GM23338 (cell line): Measurements from ENCODE around the gene RETSAT. TPM values are rescaled to one million over a fixed set of nuclear protein-coding genes. Genes with fewer than 3 reads are reported as not detected.
A peak's percentile ranks its signal among the peaks of the same experiment; 100 is the strongest.

ENCODE experiments used
- ATAC-seq: fragments of 200-7000 bp; cut with Tn5 transposase; 3 replicates; pipeline ENCODE4 v1.9.1; 2020
- DNase-seq: peaks from one replicate; pipeline ENCODE4 v3.0.0-alpha.2; 2015; ENCODE audit warnings: low spot score
- H2AFZ ChIP-seq: fragments of 200-600 bp; sonication (generic); 2 replicates; pipeline ENCODE4 v1.8.0; 2016; ENCODE audit warnings: antibody characterized with exemption, mild to moderate bottlenecking, moderate library complexity
- H3F3A ChIP-seq: fragments of 200-600 bp; sonication (generic); replicated peaks from 2 replicates; pipeline ENCODE4 v1.8.0; 2017; ENCODE audit warnings: antibody characterized with exemption, mixed run types, low read depth
- H3K27ac ChIP-seq: fragments of 200-600 bp; sonication (generic); 2 replicates; pipeline ENCODE4 v1.6.1; 2016; ENCODE audit warnings: low read depth
- H3K27me3 ChIP-seq: fragments of 200-600 bp; sonication (generic); 2 replicates; pipeline ENCODE4 v1.8.0; 2016; ENCODE audit warnings: mild to moderate bottlenecking, mixed run types, moderate library complexity; ENCODE audit not compliant: insufficient read depth
- H3K36me3 ChIP-seq: fragments of 200-600 bp; sonication (generic); 2 replicates; pipeline ENCODE4 v1.8.0; 2016; ENCODE audit warnings: mild to moderate bottlenecking; ENCODE audit not compliant: insufficient read depth
- H3K4me1 ChIP-seq: fragments of 200-600 bp; sonication (generic); 2 replicates; pipeline ENCODE4 v1.8.0; 2016; ENCODE audit warnings: mild to moderate bottlenecking, moderate library complexity; ENCODE audit not compliant: insufficient read depth
- H3K4me2 ChIP-seq: fragments of 200-600 bp; sonication (generic); 2 replicates; pipeline ENCODE4 v1.7.1; 2017; ENCODE audit warnings: mixed run types
- H3K4me3 ChIP-seq: fragments of 200-600 bp; sonication (generic); 2 replicates; pipeline ENCODE4 v1.6.1; 2016; ENCODE audit warnings: mixed run types
- H3K79me2 ChIP-seq: fragments of 200-600 bp; sonication (generic); replicated peaks from 2 replicates; pipeline ENCODE4 v1.8.0; 2017; ENCODE audit warnings: mild to moderate bottlenecking; ENCODE audit not compliant: insufficient read depth
- H3K9me2 ChIP-seq: fragments of 200-600 bp; sonication (generic); 2 replicates; pipeline ENCODE4 v1.8.0; 2017; ENCODE audit not compliant: insufficient read depth
- H4K20me1 ChIP-seq: fragments of 200-600 bp; sonication (generic); replicated peaks from 2 replicates; pipeline ENCODE4 v1.8.0; 2017; ENCODE audit warnings: mild to moderate bottlenecking; ENCODE audit not compliant: insufficient read depth
- H3K27ac Mint-ChIP-seq: 2 replicates; pipeline ENCODE4 v1.8.0; 2020; ENCODE audit warnings: inconsistent platforms, mild to moderate bottlenecking, moderate library complexity, mixed read lengths
- H3K27me3 Mint-ChIP-seq: 3 replicates; pipeline ENCODE4 v1.8.0; 2022; ENCODE audit warnings: low read depth, mild to moderate bottlenecking, moderate library complexity, mixed read lengths, inconsistent platforms; ENCODE audit not compliant: insufficient read depth, poor library complexity
- H3K36me3 Mint-ChIP-seq: 3 replicates; pipeline ENCODE4 v1.8.0; 2021; ENCODE audit warnings: low read depth, mild to moderate bottlenecking, inconsistent platforms, moderate library complexity, mixed read lengths
- H3K4me1 Mint-ChIP-seq: 3 replicates; pipeline ENCODE4 v1.8.0; 2020; ENCODE audit warnings: mild to moderate bottlenecking, inconsistent platforms, mixed read lengths
- H3K4me3 Mint-ChIP-seq: 3 replicates; pipeline ENCODE4 v1.8.0; 2021; ENCODE audit warnings: moderate library complexity, mild to moderate bottlenecking, inconsistent platforms, mixed read lengths
- H3K9me3 Mint-ChIP-seq: 3 replicates; pipeline ENCODE4 v1.8.0; 2020; ENCODE audit warnings: moderate library complexity, mild to moderate bottlenecking, inconsistent platforms, mixed read lengths
- CREB1 ChIP-seq: fragments of 250-450 bp; sonication (Bioruptor Pico); IDR thresholded peaks from 2 replicates; pipeline ENCODE4 v1.5.0; 2020; ENCODE audit warnings: low read depth, mild to moderate bottlenecking, moderate library complexity
- EZH2 ChIP-seq: fragments of 200-600 bp; sonication (generic); IDR thresholded peaks from one replicate; pipeline ENCODE4 v1.8.0; 2017; ENCODE audit warnings: antibody characterized with exemption, mild to moderate bottlenecking, low read depth; ENCODE audit not compliant: unreplicated experiment
- EZH2phosphoT487 ChIP-seq: fragments of 200-600 bp; sonication (generic); IDR thresholded peaks from one replicate; pipeline ENCODE4 v1.8.1; 2018; ENCODE audit warnings: antibody characterized with exemption; ENCODE audit not compliant: unreplicated experiment
- ZNF114 ChIP-seq: fragments of 250-450 bp; sonication (Bioruptor Pico); IDR thresholded peaks from 2 replicates; pipeline ENCODE4 v1.5.0; 2020; ENCODE audit warnings: mild to moderate bottlenecking, moderate library complexity
- ZNF462 ChIP-seq: fragments of 250-450 bp; sonication (Bioruptor Pico); IDR thresholded peaks from 2 replicates; pipeline ENCODE4 v1.5.0; 2020; ENCODE audit warnings: mild to moderate bottlenecking, moderate library complexity
- polyA plus RNA-seq: library from polyadenylated mRNA; unstranded; fragments of >200 nt; fragmentation: Nextera tagmentation; extraction: Ambion mirVana; gene quantifications from 2 replicates; pipeline ENCODE4 v1.2.1, GENCODE V29; 2016
- total RNA-seq: library from RNA; depleted of rRNA; stranded (reverse); fragments of >200 nt; shearing (Covaris generic); gene quantifications from 2 replicates; pipeline ENCODE4 v1.2.3, GENCODE V29; 2014
- TF ChIP-seq, protein P1 (sequence below): IDR thresholded peaks from 2 replicates; pipeline ENCODE4 v1.6.1; 2016; ENCODE audit warnings: antibody characterized with exemption
- TF ChIP-seq, protein P2 (sequence below): IDR thresholded peaks from one replicate; pipeline ENCODE4 v1.6.1; 2018; ENCODE audit warnings: antibody characterized with exemption; ENCODE audit not compliant: unreplicated experiment

RETSAT gene
- total and polyA plus RNA-seq, 2 experiments from 2014 or later: 2.3 to 16.4 TPM

- TF ChIP-seq ZNF462 (CRISPR knock-in tag) (no peak), ZNF114 (CRISPR knock-in tag) (no peak)
- TF ChIP-seq, protein P1, sequence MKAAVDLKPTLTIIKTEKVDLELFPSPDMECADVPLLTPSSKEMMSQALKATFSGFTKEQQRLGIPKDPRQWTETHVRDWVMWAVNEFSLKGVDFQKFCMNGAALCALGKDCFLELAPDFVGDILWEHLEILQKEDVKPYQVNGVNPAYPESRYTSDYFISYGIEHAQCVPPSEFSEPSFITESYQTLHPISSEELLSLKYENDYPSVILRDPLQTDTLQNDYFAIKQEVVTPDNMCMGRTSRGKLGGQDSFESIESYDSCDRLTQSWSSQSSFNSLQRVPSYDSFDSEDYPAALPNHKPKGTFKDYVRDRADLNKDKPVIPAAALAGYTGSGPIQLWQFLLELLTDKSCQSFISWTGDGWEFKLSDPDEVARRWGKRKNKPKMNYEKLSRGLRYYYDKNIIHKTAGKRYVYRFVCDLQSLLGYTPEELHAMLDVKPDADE: no peak
Measured at GRCh38 chr2:85396531-85397470, 42.5 kb upstream of the RETSAT start (continued).

- H3K9me2 ChIP-seq: no peaks in the 10 kb centered on the region
- H3K27me3 ChIP-seq: no peaks in the 10 kb centered on the region
- ATAC-seq (no peak), DNase-seq (no peak)
- H3K4me3 ChIP-seq: no peak overlapping the region
- H3K9me3 Mint-ChIP-seq: no peaks in the 10 kb centered on the region
- H3K79me2 ChIP-seq: no peaks in the 10 kb centered on the region
- H3K4me2 ChIP-seq: no peak overlapping the region
- no peak overlapping the region for H2AFZ ChIP-seq
- peaks cover 5% of the 10 kb centered on the region for H3K27me3 Mint-ChIP-seq
- no peak overlapping the region for H3K4me3 Mint-ChIP-seq
- H3K36me3 ChIP-seq: no peaks in the 10 kb centered on the region; the same call in 1 of the 2 replicates
- peaks cover 19% of the 10 kb centered on the region for H3K4me1 Mint-ChIP-seq
- peaks cover 3% of the 10 kb centered on the region; the same call in 1 of the 2 replicates for H3K4me1 ChIP-seq
- no peaks in the 10 kb centered on the region for H4K20me1 ChIP-seq
- H3F3A ChIP-seq: 0 out of 2 replicates have a peak, but pooled peaks cover 7% of the 10 kb centered on the region
- H3K27ac Mint-ChIP-seq: no peak overlapping the region
- H3K36me3 Mint-ChIP-seq: peaks cover 11% of the 10 kb centered on the region; the same call in 2 of the 3 replicates
- H3K27ac ChIP-seq: 0 out of 2 replicates have a peak overlapping the region, but pooled peaks have one; percentile 45
- no peak for TF ChIP-seq CREB1 (CRISPR knock-in tag)
- TF ChIP-seq, protein P1: no peak
- TF ChIP-seq EZH2: no peak
- no peak for TF ChIP-seq EZH2phosphoT487
- TF ChIP-seq, protein P2, sequence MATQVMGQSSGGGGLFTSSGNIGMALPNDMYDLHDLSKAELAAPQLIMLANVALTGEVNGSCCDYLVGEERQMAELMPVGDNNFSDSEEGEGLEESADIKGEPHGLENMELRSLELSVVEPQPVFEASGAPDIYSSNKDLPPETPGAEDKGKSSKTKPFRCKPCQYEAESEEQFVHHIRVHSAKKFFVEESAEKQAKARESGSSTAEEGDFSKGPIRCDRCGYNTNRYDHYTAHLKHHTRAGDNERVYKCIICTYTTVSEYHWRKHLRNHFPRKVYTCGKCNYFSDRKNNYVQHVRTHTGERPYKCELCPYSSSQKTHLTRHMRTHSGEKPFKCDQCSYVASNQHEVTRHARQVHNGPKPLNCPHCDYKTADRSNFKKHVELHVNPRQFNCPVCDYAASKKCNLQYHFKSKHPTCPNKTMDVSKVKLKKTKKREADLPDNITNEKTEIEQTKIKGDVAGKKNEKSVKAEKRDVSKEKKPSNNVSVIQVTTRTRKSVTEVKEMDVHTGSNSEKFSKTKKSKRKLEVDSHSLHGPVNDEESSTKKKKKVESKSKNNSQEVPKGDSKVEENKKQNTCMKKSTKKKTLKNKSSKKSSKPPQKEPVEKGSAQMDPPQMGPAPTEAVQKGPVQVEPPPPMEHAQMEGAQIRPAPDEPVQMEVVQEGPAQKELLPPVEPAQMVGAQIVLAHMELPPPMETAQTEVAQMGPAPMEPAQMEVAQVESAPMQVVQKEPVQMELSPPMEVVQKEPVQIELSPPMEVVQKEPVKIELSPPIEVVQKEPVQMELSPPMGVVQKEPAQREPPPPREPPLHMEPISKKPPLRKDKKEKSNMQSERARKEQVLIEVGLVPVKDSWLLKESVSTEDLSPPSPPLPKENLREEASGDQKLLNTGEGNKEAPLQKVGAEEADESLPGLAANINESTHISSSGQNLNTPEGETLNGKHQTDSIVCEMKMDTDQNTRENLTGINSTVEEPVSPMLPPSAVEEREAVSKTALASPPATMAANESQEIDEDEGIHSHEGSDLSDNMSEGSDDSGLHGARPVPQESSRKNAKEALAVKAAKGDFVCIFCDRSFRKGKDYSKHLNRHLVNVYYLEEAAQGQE: no peak
Measured at GRCh38 chr2:85395912-85396475, 41.7 kb upstream of the RETSAT start.
